Measurements from ENCODE around the gene FOXB2.

FOXB2 gene

DNA sequence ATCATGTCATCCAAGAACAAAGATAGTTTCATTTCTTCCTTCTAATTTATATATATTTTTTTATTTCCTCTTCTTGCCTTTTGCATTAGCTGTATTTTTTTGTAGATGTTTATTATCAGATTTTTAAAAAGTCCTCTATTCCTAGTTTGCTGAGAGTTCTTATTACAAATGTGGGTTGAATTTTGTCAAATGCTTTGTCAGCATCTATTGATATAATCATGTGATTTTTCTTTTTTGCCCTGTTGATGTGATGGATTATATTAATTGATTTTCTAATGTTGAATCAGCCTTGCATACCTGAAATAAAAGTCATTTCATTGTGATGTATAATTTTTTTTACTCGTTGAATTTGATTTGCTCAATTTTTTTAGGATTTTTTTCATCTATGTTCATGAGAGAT is 46.9 kb downstream of the FOXB2 start:
- no peak for DNase-seq (ENCODE audit: low read depth)

Measured in ELR (cell line).